Activated T-helper 17 cell treated with anti-CD3 and anti-CD28 coated beads, Interleukin-2, amount 50 U/mL, for 72 hours (primary cell): ENCODE results near the gene SIGLEC8. TPM values are rescaled to one million over a fixed set of nuclear protein-coding genes. Genes with fewer than 3 reads are reported as not detected.
"Not testable (repeated sequence)": the region's sequence is repeated elsewhere in the genome, so short reads cannot be mapped to it uniquely, and the experiment has no call there.

Experiments used
- ATAC-seq: fragments of 150-1000 bp; cut with Tn5 transposase; replicated peaks from 2 replicates; pipeline ENCODE4 v1.10.0; 2021; ENCODE audit warnings: mild to moderate bottlenecking, moderate library complexity
- H3K27ac Mint-ChIP-seq: one replicate; pipeline ENCODE4 v1.8.0; 2022; ENCODE audit warnings: mixed read lengths
- H3K27me3 Mint-ChIP-seq: one replicate; pipeline ENCODE4 v1.8.0; 2022; ENCODE audit warnings: mixed read lengths
- H3K36me3 Mint-ChIP-seq: one replicate; pipeline ENCODE4 v1.8.0; 2022; ENCODE audit warnings: low read depth, mild to moderate bottlenecking, mixed read lengths
- H3K4me1 Mint-ChIP-seq: one replicate; pipeline ENCODE4 v1.8.0; 2022; ENCODE audit warnings: mixed read lengths
- H3K4me3 Mint-ChIP-seq: one replicate; pipeline ENCODE4 v1.8.0; 2022; ENCODE audit warnings: mild to moderate bottlenecking, mixed read lengths
- H3K9me3 Mint-ChIP-seq: one replicate; pipeline ENCODE4 v1.8.0; 2022; ENCODE audit warnings: mixed read lengths
- total RNA-seq, 2 donors: library from RNA; stranded (reverse); gene quantifications; one replicate each; pipeline ENCODE4 v1.2.3, GENCODE V29; 2022

The SIGLEC8 gene
- not detected for total RNA-seq

- no peaks in the 10 kb centered on the region for H3K36me3 Mint-ChIP-seq
- H3K9me3 Mint-ChIP-seq, result no peaks in the 10 kb centered on the region
- H3K4me3 Mint-ChIP-seq, result no peak within 1 kb of the TSS
- no peak within 1 kb of the TSS for H3K27ac Mint-ChIP-seq
- H3K4me1 Mint-ChIP-seq, result no peaks in the 10 kb centered on the region
- H3K27me3 Mint-ChIP-seq, result peaks cover 11% of the 10 kb centered on the region
- no peak for ATAC-seq
Observed at GRCh38 chr19:51458051-51458645, at the start of gene SIGLEC8. Gene SIGLEC8 (minus strand): TSS chr19:51458454. CDS start chr19:51458387, 67 bp downstream.

- H3K9me3 Mint-ChIP-seq, result peaks cover 8% of the 10 kb centered on the region
Observed at GRCh38 chr19:51507640-51508058, 49.4 kb upstream of the SIGLEC8 start.

GRCh38 chr19:51507192-51507591, 48.9 kb upstream of the SIGLEC8 start:
- peaks cover 13% of the 10 kb centered on the region for H3K27me3 Mint-ChIP-seq

More at GRCh38 chr19:51507640-51508058, 49.4 kb upstream of the SIGLEC8 start:
- Mint-ChIP-seq H3K36me3 (no peaks in the 10 kb centered on the region), H3K4me1 (peaks cover 5% of the 10 kb centered on the region), H3K4me3 (no peak overlapping the region), H3K27me3 (peaks cover 13% of the 10 kb centered on the region), H3K27ac (no peak overlapping the region)
- ATAC-seq, result no peak

GRCh38 chr19:51505904-51506303, 47.6 kb upstream of the SIGLEC8 start:
- Mint-ChIP-seq H3K27ac (no peak overlapping the region), H3K4me3 (no peak overlapping the region), H3K27me3 (peaks cover 11% of the 10 kb centered on the region), H3K4me1 (peaks cover 2% of the 10 kb centered on the region), H3K36me3 (no peaks in the 10 kb centered on the region), H3K9me3 (peaks cover 8% of the 10 kb centered on the region)
- ATAC-seq, result no peak

More at GRCh38 chr19:51507192-51507591, 48.9 kb upstream of the SIGLEC8 start:
- H3K4me3 Mint-ChIP-seq, result no peak overlapping the region
- H3K9me3 Mint-ChIP-seq, result peaks cover 8% of the 10 kb centered on the region
- no peaks in the 10 kb centered on the region for H3K36me3 Mint-ChIP-seq
- peaks cover 5% of the 10 kb centered on the region for H3K4me1 Mint-ChIP-seq
- ATAC-seq, result no peak
- H3K27ac Mint-ChIP-seq, result no peak overlapping the region

GRCh38 chr19:51503896-51504295, 45.6 kb upstream of the SIGLEC8 start:
- peaks cover 8% of the 10 kb centered on the region for H3K9me3 Mint-ChIP-seq
- no peaks in the 10 kb centered on the region for H3K4me1 Mint-ChIP-seq
- no peak for ATAC-seq
- peaks cover 4% of the 10 kb centered on the region for H3K27me3 Mint-ChIP-seq
- no peak overlapping the region for H3K27ac Mint-ChIP-seq
- H3K36me3 Mint-ChIP-seq, result no peaks in the 10 kb centered on the region
- no peak overlapping the region for H3K4me3 Mint-ChIP-seq

GRCh38 chr19:51503286-51503817, 45.1 kb upstream of the SIGLEC8 start:
- no peak overlapping the region for H3K4me3 Mint-ChIP-seq
- no peaks in the 10 kb centered on the region for H3K36me3 Mint-ChIP-seq
- ATAC-seq, result no peak
- H3K4me1 Mint-ChIP-seq, result no peaks in the 10 kb centered on the region
- H3K27ac Mint-ChIP-seq, result no peak overlapping the region
- H3K27me3 Mint-ChIP-seq, result peaks cover 4% of the 10 kb centered on the region
- peaks cover 8% of the 10 kb centered on the region for H3K9me3 Mint-ChIP-seq

- Mint-ChIP-seq H3K4me3 (peak within 1 kb of the TSS; percentile 61), H3K4me1 (no peaks in the 10 kb centered on the region), H3K27ac (peak within 1 kb of the TSS; percentile 56), H3K27me3 (peaks cover 7% of the 10 kb centered on the region), H3K9me3 (peaks cover 8% of the 10 kb centered on the region), H3K36me3 (no peaks in the 10 kb centered on the region)
- peak; percentile 86 for ATAC-seq
Observed at GRCh38 chr19:51501594-51502263, 43.5 kb upstream of the SIGLEC8 start, which contains the start of gene SIGLEC12. Gene SIGLEC12 (minus strand): TSS chr19:51501800. CDS start chr19:51501733, 67 bp downstream.

GRCh38 chr19:51500931-51501330, 42.7 kb upstream of the SIGLEC8 start:
- not testable (repeated sequence) for ATAC-seq, H3K36me3 Mint-ChIP-seq, H3K27me3 Mint-ChIP-seq, H3K9me3 Mint-ChIP-seq, H3K4me1 Mint-ChIP-seq
- peak overlapping the region; percentile 61 for H3K4me3 Mint-ChIP-seq
- peak overlapping the region; percentile 56 for H3K27ac Mint-ChIP-seq

GRCh38 chr19:51497666-51498065, 39.4 kb upstream of the SIGLEC8 start:
- no peak overlapping the region for H3K27ac Mint-ChIP-seq
- no peak overlapping the region for H3K4me3 Mint-ChIP-seq
- H3K9me3 Mint-ChIP-seq, result no peaks in the 10 kb centered on the region
- H3K27me3 Mint-ChIP-seq, result peaks cover 25% of the 10 kb centered on the region
- H3K4me1 Mint-ChIP-seq, result no peaks in the 10 kb centered on the region
- no peaks in the 10 kb centered on the region for H3K36me3 Mint-ChIP-seq
- no peak for ATAC-seq

- Mint-ChIP-seq H3K4me3 (no peak overlapping the region), H3K27ac (no peak overlapping the region), H3K9me3 (no peaks in the 10 kb centered on the region), H3K4me1 (peaks cover 6% of the 10 kb centered on the region), H3K36me3 (no peaks in the 10 kb centered on the region), H3K27me3 (peaks cover 27% of the 10 kb centered on the region)
- ATAC-seq, result no peak
Observed at GRCh38 chr19:51493776-51494175, 35.5 kb upstream of the SIGLEC8 start.

GRCh38 chr19:51491586-51491985, 33.3 kb upstream of the SIGLEC8 start:
- no peak overlapping the region for H3K27ac Mint-ChIP-seq
- H3K27me3 Mint-ChIP-seq, result peaks cover 21% of the 10 kb centered on the region

GRCh38 chr19:51490676-51491075, 32.4 kb upstream of the SIGLEC8 start:
- no peak overlapping the region for H3K27ac Mint-ChIP-seq
- no peaks in the 10 kb centered on the region for H3K9me3 Mint-ChIP-seq
- peaks cover 7% of the 10 kb centered on the region for H3K4me1 Mint-ChIP-seq

More at GRCh38 chr19:51491586-51491985, 33.3 kb upstream of the SIGLEC8 start:
- no peaks in the 10 kb centered on the region for H3K9me3 Mint-ChIP-seq
- ATAC-seq, result no peak
- no peak overlapping the region for H3K4me3 Mint-ChIP-seq
- peaks cover 7% of the 10 kb centered on the region for H3K4me1 Mint-ChIP-seq
- H3K36me3 Mint-ChIP-seq, result no peaks in the 10 kb centered on the region

GRCh38 chr19:51489113-51489512, 30.9 kb upstream of the SIGLEC8 start:
- Mint-ChIP-seq H3K27me3 (peaks cover 28% of the 10 kb centered on the region), H3K4me1 (peaks cover 7% of the 10 kb centered on the region), H3K36me3 (no peaks in the 10 kb centered on the region), H3K4me3 (peak overlapping the region; percentile 17), H3K27ac (peak overlapping the region; percentile 25), H3K9me3 (no peaks in the 10 kb centered on the region)
- ATAC-seq, result peak; percentile 95

More at GRCh38 chr19:51490676-51491075, 32.4 kb upstream of the SIGLEC8 start:
- ATAC-seq, result no peak
- Mint-ChIP-seq H3K36me3 (no peaks in the 10 kb centered on the region), H3K4me3 (no peak overlapping the region), H3K27me3 (peaks cover 22% of the 10 kb centered on the region)

- no peak for ATAC-seq
- no peaks in the 10 kb centered on the region for H3K36me3 Mint-ChIP-seq
- H3K4me1 Mint-ChIP-seq, result peaks cover 7% of the 10 kb centered on the region
- peaks cover 24% of the 10 kb centered on the region for H3K27me3 Mint-ChIP-seq
- H3K27ac Mint-ChIP-seq, result no peak overlapping the region
- H3K9me3 Mint-ChIP-seq, result no peaks in the 10 kb centered on the region
- H3K4me3 Mint-ChIP-seq, result peak overlapping the region; percentile 17
Observed at GRCh38 chr19:51488491-51488890, 30.2 kb upstream of the SIGLEC8 start.
